Left ventricle myocardium inferior (tissue), 1 donor: Measurements from ENCODE around the gene VAMP4. TPM values are rescaled to one million over a fixed set of nuclear protein-coding genes. Genes with fewer than 3 reads are reported as not detected.

ENCODE experiments used
- DNase-seq: peaks from one replicate; pipeline ENCODE4 v3.0.0-alpha.2; 2020
- H3K27ac ChIP-seq: fragments of 200-600 bp; replicated peaks from 2 replicates; pipeline ENCODE4 v1.8.0; 2021
- H3K27me3 ChIP-seq: fragments of 200-600 bp; 2 replicates; pipeline ENCODE4 v1.8.0; 2021; ENCODE audit warnings: low read depth
- H3K36me3 ChIP-seq: fragments of 200-600 bp; 2 replicates; pipeline ENCODE4 v1.8.0; 2021
- H3K4me1 ChIP-seq: fragments of 200-600 bp; 2 replicates; pipeline ENCODE4 v1.8.0; 2021
- H3K4me3 ChIP-seq: fragments of 200-600 bp; 2 replicates; pipeline ENCODE4 v1.8.0; 2021; ENCODE audit warnings: mild to moderate bottlenecking, moderate library complexity
- H3K9me3 ChIP-seq: fragments of 200-600 bp; replicated peaks from 2 replicates; pipeline ENCODE4 v1.8.0; 2021
- intact Hi-C: fragments of 100-400 bp; cut with micrococcal nuclease; formaldehyde crosslinking; loops from one replicate; pipeline ENCODE4 v1.11.0; 2022
- long read RNA-seq: library from polyadenylated mRNA; unstranded; transcript quantifications from one replicate; pipeline ENCODE4 v2.0.0, GENCODE V29; 2021
- total RNA-seq: library from RNA; stranded (reverse); fragmentation: NEBNext Ultra II Directional; extraction: Animal tissue kit (Norgen Biotek cat#: 25700); gene quantifications from one replicate; pipeline ENCODE4 v1.2.1, GENCODE V29; 2021
- TF ChIP-seq, protein P1 (sequence below): fragments of 200-600 bp; IDR thresholded peaks from 2 replicates; pipeline ENCODE4 v1.8.0; 2021; ENCODE audit warnings: antibody characterized with exemption, mild to moderate bottlenecking, borderline replicate concordance
- donor health status: DM: no; HTN: yes; CAD: no; lungs with severe emphysema.

Gene VAMP4, protein sequence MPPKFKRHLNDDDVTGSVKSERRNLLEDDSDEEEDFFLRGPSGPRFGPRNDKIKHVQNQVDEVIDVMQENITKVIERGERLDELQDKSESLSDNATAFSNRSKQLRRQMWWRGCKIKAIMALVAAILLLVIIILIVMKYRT
- 8.1 TPM for total RNA-seq
- long read RNA-seq, full-length matches to known transcripts: 24 of 26 reads
- long read RNA-seq, partial matches to known transcripts: 0 of 26 reads
- long read RNA-seq, other reads (novel, unspliced or antisense): 2 of 26 reads

DNA sequence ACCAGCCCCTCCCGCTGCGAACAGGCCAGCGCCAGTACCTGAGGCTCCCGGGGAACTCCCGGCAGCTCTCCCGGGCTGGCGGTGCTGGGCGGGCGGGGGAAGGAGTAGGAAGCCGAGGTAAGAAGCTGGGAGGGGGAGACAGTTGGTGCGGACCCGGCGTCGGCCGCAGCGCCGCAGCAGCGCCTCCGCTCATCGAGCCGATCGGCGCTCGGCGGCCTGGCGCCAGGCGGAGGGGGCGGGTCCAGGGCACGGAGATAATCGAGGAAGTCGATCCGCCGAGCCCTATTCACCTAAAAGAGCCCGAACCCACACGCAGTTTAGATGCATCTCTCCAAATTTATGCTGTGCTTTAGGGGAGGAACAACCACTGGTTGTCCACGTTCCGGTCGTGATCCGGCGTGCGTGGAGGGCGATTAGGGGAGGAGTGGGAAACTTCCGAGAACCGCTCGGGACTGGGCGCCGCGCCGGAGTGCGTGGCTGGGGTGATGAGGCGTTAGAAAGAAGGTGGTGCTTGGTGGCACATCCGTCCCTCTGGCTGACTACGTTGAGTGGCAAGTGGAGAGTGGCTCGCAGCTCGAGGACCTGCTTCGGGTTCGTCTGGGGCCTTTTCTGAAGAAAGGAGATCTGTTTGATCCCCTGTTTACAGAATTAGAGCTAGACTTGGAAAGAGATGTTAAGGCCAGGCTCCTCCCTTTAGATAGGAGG, at the start of gene VAMP4:
Gene VAMP4 (minus strand): TSS at position 194 of the 705 bp plus-strand sequence. CDS start 3,651 bp downstream, outside the sequence.
- Histone ChIP-seq H3K36me3 (peaks cover 12% of the 10 kb centered on the region), H3K27ac (peak within 1 kb of the TSS; percentile 97), H3K4me1 (peaks cover 42% of the 10 kb centered on the region), H3K4me3 (peak within 1 kb of the TSS; percentile 93), H3K9me3 (no peaks in the 10 kb centered on the region), H3K27me3 (no peaks in the 10 kb centered on the region)
- peak; percentile 91 for DNase-seq
- intact Hi-C loops: no loop called here
- TF ChIP-seq, protein P1, sequence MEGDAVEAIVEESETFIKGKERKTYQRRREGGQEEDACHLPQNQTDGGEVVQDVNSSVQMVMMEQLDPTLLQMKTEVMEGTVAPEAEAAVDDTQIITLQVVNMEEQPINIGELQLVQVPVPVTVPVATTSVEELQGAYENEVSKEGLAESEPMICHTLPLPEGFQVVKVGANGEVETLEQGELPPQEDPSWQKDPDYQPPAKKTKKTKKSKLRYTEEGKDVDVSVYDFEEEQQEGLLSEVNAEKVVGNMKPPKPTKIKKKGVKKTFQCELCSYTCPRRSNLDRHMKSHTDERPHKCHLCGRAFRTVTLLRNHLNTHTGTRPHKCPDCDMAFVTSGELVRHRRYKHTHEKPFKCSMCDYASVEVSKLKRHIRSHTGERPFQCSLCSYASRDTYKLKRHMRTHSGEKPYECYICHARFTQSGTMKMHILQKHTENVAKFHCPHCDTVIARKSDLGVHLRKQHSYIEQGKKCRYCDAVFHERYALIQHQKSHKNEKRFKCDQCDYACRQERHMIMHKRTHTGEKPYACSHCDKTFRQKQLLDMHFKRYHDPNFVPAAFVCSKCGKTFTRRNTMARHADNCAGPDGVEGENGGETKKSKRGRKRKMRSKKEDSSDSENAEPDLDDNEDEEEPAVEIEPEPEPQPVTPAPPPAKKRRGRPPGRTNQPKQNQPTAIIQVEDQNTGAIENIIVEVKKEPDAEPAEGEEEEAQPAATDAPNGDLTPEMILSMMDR: no peak

DNA sequence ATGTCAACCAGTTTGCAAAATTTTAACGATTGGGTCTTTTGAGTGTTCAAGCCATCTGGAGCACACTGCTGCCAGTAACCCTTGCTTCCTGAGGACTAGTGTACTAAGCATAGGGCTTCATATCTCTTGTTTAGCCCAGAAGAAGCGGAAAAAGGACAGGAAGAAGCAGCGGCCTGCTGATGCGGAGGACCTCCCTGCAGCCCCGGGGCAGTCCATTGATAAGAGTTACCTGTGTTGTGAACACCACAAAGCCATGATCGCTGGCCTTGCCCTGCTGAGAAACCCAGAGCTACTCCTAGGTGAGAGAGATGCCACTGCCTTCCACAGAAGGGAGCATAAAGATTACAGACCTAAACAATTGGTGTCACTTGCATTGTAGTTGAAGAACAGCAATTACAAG, 48.5 kb upstream of the VAMP4 start:
- Histone ChIP-seq H3K4me1 (peaks cover 16% of the 10 kb centered on the region), H3K4me3 (no peak overlapping the region), H3K27me3 (no peaks in the 10 kb centered on the region), H3K36me3 (peaks cover 100% of the 10 kb centered on the region), H3K27ac (no peak overlapping the region), H3K9me3 (no peaks in the 10 kb centered on the region)
- TF ChIP-seq, protein P1: no peak
- DNase-seq: no peak
- intact Hi-C loops: no loop called here

DNA sequence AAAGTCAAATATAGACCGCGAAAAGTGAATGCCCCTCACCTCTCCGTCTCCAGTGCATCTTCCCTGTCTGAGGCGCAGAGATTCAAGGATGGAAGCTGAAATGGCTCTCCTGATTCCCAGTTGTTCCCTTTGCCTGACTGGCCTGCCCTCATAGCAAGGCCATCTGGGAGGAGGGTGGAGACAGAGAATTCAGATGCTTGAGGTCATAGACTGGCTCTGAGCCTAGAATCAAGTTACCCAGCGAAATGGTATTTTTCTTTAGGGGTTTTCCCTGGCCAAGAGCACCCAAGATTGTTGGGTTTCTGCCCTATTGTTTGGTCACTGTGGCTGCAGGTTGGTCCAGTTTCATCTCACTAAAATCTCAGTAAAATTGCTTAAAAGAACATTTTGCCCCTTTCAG, 46.8 kb upstream of the VAMP4 start:
- peaks cover 95% of the 10 kb centered on the region for H3K36me3 ChIP-seq
- H3K9me3 ChIP-seq: no peaks in the 10 kb centered on the region
- no peak for DNase-seq
- H3K4me3 ChIP-seq: no peak overlapping the region
- TF ChIP-seq, protein P1: no peak
- peaks cover 30% of the 10 kb centered on the region for H3K4me1 ChIP-seq
- intact Hi-C loops: no loop called here
- no peaks in the 10 kb centered on the region for H3K27me3 ChIP-seq
- no peak overlapping the region for H3K27ac ChIP-seq

DNA sequence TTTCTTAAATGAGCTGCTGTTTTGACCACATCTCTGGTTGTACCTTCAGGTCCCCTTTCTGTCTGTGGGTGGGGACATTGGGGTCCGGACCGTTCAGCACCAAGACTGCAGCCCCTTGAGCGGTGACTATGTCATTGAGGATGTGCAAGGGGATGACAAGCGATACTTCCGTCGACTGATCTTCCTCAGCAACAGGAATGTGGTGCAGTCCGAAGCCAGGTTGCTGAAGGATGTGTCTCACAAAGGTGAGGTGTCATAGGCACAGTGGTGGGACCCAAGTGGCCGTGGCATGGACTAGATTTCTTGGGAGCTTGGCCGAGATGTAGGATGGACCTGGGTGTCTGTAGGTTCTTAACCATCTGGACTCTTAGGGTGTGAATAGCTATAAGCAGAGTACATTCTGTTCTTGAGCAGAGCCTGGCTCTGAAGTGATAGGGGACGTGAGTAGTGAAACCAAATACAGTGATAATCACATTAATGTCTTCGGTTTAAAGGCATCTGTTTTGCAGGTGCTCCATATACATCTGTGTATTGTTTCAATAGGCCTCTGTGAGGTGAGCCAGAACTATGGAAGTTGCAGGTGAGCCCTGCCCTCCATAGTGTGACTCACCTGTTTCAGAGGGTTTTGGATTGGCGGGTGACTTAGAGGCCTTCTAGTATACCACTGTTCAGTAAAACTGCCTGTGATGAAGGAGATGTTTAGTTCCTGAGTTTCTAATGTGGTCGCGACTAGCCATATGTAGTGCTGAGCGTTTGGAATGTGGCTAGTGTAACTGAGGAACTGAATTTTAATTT, 46.0 kb upstream of the VAMP4 start:
- DNase-seq: no peak
- Histone ChIP-seq H3K4me1 (peaks cover 37% of the 10 kb centered on the region), H3K27ac (no peak overlapping the region), H3K27me3 (no peaks in the 10 kb centered on the region), H3K9me3 (no peaks in the 10 kb centered on the region), H3K36me3 (peaks cover 89% of the 10 kb centered on the region), H3K4me3 (no peak overlapping the region)
- TF ChIP-seq, protein P1: no peak
- intact Hi-C loops: no loop called here

DNA sequence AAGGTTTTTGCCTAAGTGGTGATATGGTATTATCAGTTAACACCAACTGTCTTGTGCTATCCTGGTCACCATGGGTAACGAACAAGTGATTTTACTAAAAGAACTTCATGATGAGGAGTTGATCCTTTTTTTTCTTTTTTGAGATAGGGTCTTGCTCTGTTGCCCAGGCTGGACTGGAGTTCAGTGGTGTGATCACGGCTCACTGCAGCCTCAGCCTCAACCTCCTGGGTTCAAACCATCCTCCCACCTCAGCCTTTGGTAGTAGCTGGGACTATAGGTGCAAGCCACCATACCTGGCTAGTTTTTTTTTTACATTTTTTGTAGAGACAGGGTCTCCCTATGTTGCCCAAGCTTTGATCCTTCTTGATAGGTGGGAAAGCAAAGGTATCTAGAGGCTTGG, 44.7 kb upstream of the VAMP4 start:
- H3K27me3 ChIP-seq: no peaks in the 10 kb centered on the region
- H3K4me3 ChIP-seq: no peak overlapping the region
- H3K36me3 ChIP-seq: peaks cover 75% of the 10 kb centered on the region
- peaks cover 50% of the 10 kb centered on the region for H3K4me1 ChIP-seq
- TF ChIP-seq, protein P1: no peak
- DNase-seq: no peak
- H3K27ac ChIP-seq: no peak overlapping the region
- intact Hi-C loops: no loop called here
- H3K9me3 ChIP-seq: no peaks in the 10 kb centered on the region
